Measurements from ENCODE around the gene HSBP1L1.
"Not testable (repeated sequence)": the region's sequence is repeated elsewhere in the genome, so short reads cannot be mapped to it uniquely, and the experiment has no call there.

The HSBP1L1 gene

DNA sequence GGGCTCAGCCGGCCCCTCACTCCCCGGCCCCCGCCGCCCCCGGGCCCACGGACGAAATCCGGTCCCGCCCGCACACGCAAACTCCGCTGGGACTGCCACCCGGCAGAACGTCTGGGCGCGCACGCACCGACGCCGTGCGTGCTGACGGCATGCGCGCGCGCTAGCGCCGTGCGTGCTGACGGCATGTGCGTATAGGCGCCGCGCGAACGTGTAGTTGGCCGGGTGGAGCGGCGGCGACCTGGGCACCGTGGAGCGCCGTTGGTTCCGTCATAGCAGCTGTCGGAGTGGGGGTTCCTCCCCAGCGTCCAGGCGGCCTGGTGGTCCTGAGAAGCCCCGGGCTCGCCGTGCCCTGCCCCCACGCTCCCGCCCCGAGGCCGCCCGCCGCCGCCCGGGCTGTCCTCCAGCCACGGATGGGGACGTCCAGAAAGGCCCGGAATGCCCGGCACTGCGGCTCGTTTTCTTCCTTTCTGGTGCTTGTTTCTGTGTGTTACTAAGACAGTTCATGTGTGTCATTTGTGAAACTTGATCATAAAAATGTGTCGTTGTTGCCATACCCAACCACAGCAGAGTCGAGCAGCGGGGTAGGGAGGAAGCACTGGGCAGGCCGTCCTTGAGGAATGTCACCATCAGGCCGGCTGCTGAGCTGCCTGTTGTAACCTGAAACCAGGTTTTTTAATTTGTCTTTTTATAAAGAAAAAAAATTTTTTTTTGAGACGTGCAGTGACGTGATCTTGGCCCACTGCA, 24.2 kb downstream of the HSBP1L1 start, which contains the start of gene TXNL4A:
TSS of gene TXNL4A (minus strand) at position 113 of the 744 bp plus-strand sequence. CDS start 171 bp downstream, outside the sequence.
- H3K27ac ChIP-seq (ENCODE audit: low read depth, low read length, severe bottlenecking) = peak within 1 kb of the TSS; percentile 87
- 2% methylated on average over 61 to 62 of the region's 71 CpGs for WGBS, 2 experiments (ENCODE audit: insufficient coverage in 2 of 2)

GRCh38 chr18:79989195-79989497, 24.7 kb downstream of the HSBP1L1 start:
- H3K27ac ChIP-seq (ENCODE audit: low read depth, low read length, severe bottlenecking) = no peak overlapping the region
- WGBS, 2 experiments (ENCODE audit: insufficient coverage in 2 of 2) = 88% methylated on average over 12 to 13 of the region's 14 CpGs

More for the DNA sequence above, 24.2 kb downstream of the HSBP1L1 start, which contains the start of gene TXNL4A:
- peaks cover 30% of the 10 kb centered on the region for H3K36me3 ChIP-seq (ENCODE audit: control insufficient read depth, insufficient read depth, low read length)
- H3K4me3 ChIP-seq (ENCODE audit: extremely low read depth, insufficient read depth, low read length, poor library complexity, severe bottlenecking) = peak within 1 kb of the TSS; percentile 82
- H3K4me1 ChIP-seq (ENCODE audit: control insufficient read depth, insufficient read depth, low read length, poor library complexity, severe bottlenecking) = peaks cover 4% of the 10 kb centered on the region
- H3K9me3 ChIP-seq (ENCODE audit: control insufficient read depth, low read length) = no peaks in the 10 kb centered on the region

GRCh38 chr18:79991494-79991893, 27.1 kb downstream of the HSBP1L1 start:
- Histone ChIP-seq H3K9me3 (ENCODE audit: control insufficient read depth, low read length) (no peaks in the 10 kb centered on the region), H3K36me3 (ENCODE audit: control insufficient read depth, insufficient read depth, low read length) (peaks cover 3% of the 10 kb centered on the region), H3K4me1 (ENCODE audit: control insufficient read depth, insufficient read depth, low read length, poor library complexity, severe bottlenecking) (peaks cover 4% of the 10 kb centered on the region), H3K27ac (ENCODE audit: low read depth, low read length, severe bottlenecking) (no peak overlapping the region), H3K4me3 (ENCODE audit: extremely low read depth, insufficient read depth, low read length, poor library complexity, severe bottlenecking) (no peak overlapping the region)
- WGBS, 2 experiments (ENCODE audit: insufficient coverage in 2 of 2) = 92 to 93% methylated on average over 1 to 2 of the region's 2 CpGs

More at GRCh38 chr18:79989195-79989497, 24.7 kb downstream of the HSBP1L1 start:
- Histone ChIP-seq H3K4me3 (ENCODE audit: extremely low read depth, insufficient read depth, low read length, poor library complexity, severe bottlenecking) (peak overlapping the region; percentile 82), H3K4me1 (ENCODE audit: control insufficient read depth, insufficient read depth, low read length, poor library complexity, severe bottlenecking) (peaks cover 4% of the 10 kb centered on the region), H3K9me3 (ENCODE audit: control insufficient read depth, low read length) (no peaks in the 10 kb centered on the region), H3K36me3 (ENCODE audit: control insufficient read depth, insufficient read depth, low read length) (peaks cover 25% of the 10 kb centered on the region)

- 90 to 91% methylated on average over 1 of the region's 2 CpGs for WGBS, 2 experiments (ENCODE audit: insufficient coverage in 2 of 2)
- H3K9me3 ChIP-seq (ENCODE audit: control insufficient read depth, low read length) = peaks cover 20% of the 10 kb centered on the region
- H3K4me3 ChIP-seq (ENCODE audit: extremely low read depth, insufficient read depth, low read length, poor library complexity, severe bottlenecking); H3K4me1 ChIP-seq (ENCODE audit: control insufficient read depth, insufficient read depth, low read length, poor library complexity, severe bottlenecking); H3K27ac ChIP-seq (ENCODE audit: low read depth, low read length, severe bottlenecking); H3K36me3 ChIP-seq (ENCODE audit: control insufficient read depth, insufficient read depth, low read length): not testable (repeated sequence)
These were observed 35.3 kb downstream of the HSBP1L1 start for GRCh38 chr18:79999701-80000100.

GRCh38 chr18:80000877-80001276, 36.4 kb downstream of the HSBP1L1 start:
- WGBS, 2 experiments (ENCODE audit: insufficient coverage in 2 of 2) = 65 to 67% methylated on average over 3 of the region's 3 CpGs
- no peak overlapping the region for H3K27ac ChIP-seq (ENCODE audit: low read depth, low read length, severe bottlenecking)
- H3K36me3 ChIP-seq (ENCODE audit: control insufficient read depth, insufficient read depth, low read length) = no peaks in the 10 kb centered on the region
- no peak overlapping the region for H3K4me3 ChIP-seq (ENCODE audit: extremely low read depth, insufficient read depth, low read length, poor library complexity, severe bottlenecking)
- H3K4me1 ChIP-seq (ENCODE audit: control insufficient read depth, insufficient read depth, low read length, poor library complexity, severe bottlenecking) = no peaks in the 10 kb centered on the region
- H3K9me3 ChIP-seq (ENCODE audit: control insufficient read depth, low read length) = peaks cover 20% of the 10 kb centered on the region

DNA sequence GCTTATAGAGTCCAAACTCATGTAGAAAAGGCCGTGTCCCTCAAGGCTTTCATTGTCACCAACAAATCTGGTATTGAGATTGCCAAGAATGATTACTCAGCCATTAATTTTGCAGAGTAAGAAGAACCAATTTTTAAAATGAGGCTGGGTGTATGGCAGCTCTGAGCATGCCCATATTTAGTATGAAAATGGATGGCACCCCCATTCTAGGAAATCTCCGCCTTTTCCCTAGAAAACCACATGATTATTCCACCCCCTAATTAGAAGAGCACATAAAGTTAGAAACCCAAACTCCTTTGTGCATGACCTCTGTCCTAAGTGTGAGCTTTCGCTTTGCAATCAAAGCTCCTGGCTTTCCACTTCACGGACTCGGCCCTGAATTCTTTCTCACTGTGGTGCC, 38.0 kb downstream of the HSBP1L1 start:
- 95 to 100% methylated on average over 4 of the region's 5 CpGs for WGBS, 2 experiments (ENCODE audit: insufficient coverage in 2 of 2)
- H3K4me1 ChIP-seq (ENCODE audit: control insufficient read depth, insufficient read depth, low read length, poor library complexity, severe bottlenecking) = no peaks in the 10 kb centered on the region
- peaks cover 20% of the 10 kb centered on the region for H3K9me3 ChIP-seq (ENCODE audit: control insufficient read depth, low read length)
- no peaks in the 10 kb centered on the region for H3K36me3 ChIP-seq (ENCODE audit: control insufficient read depth, insufficient read depth, low read length)
- H3K4me3 ChIP-seq (ENCODE audit: extremely low read depth, insufficient read depth, low read length, poor library complexity, severe bottlenecking) = no peak overlapping the region
- H3K27ac ChIP-seq (ENCODE audit: low read depth, low read length, severe bottlenecking) = no peak overlapping the region

DNA sequence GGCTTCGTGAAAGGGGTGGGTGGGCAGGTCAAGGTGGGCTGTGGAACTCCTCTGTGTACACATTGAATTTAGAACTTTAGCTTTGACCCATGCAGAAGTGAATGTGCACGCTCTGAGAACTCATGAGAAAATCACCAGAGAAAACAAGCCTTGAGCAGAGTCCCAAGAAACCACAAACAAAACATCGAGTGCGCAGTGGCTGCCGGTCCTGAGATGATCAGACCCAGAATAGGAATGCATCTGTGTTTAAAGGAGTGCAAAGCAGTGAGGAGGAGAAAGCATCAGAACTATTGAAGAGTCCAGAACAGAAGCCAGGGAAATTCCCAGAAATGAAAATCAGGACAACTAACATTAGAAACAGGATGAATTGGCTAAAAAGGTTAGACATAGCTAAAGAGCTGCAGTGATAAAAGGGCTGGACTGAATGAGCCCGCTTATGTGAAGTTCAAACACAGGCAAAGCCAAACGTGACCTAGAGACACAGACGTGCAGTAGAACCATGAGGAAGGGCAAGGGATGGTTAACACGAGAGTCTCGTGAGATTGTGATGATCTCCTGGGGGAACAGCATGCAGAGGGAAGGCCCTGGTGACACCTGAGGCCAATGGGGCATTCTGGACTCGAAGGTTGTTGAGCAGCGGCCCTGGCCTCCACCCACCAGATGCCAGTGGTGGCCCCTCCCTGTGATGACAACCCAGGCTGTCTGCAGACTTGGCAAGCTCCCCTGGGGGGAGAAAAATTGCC, 40.3 kb downstream of the HSBP1L1 start:
- Histone ChIP-seq H3K36me3 (ENCODE audit: control insufficient read depth, insufficient read depth, low read length) (no peaks in the 10 kb centered on the region), H3K4me1 (ENCODE audit: control insufficient read depth, insufficient read depth, low read length, poor library complexity, severe bottlenecking) (no peaks in the 10 kb centered on the region), H3K9me3 (ENCODE audit: control insufficient read depth, low read length) (peaks cover 20% of the 10 kb centered on the region), H3K27ac (ENCODE audit: low read depth, low read length, severe bottlenecking) (no peak overlapping the region), H3K4me3 (ENCODE audit: extremely low read depth, insufficient read depth, low read length, poor library complexity, severe bottlenecking) (no peak overlapping the region)
- WGBS, 2 experiments (ENCODE audit: insufficient coverage in 2 of 2) = 87 to 92% methylated on average over 10 to 12 of the region's 12 CpGs

GRCh38 chr18:80006724-80007123, 42.3 kb downstream of the HSBP1L1 start:
- Histone ChIP-seq H3K4me1 (ENCODE audit: control insufficient read depth, insufficient read depth, low read length, poor library complexity, severe bottlenecking) (no peaks in the 10 kb centered on the region), H3K27ac (ENCODE audit: low read depth, low read length, severe bottlenecking) (no peak overlapping the region), H3K4me3 (ENCODE audit: extremely low read depth, insufficient read depth, low read length, poor library complexity, severe bottlenecking) (no peak overlapping the region), H3K9me3 (ENCODE audit: control insufficient read depth, low read length) (peaks cover 6% of the 10 kb centered on the region), H3K36me3 (ENCODE audit: control insufficient read depth, insufficient read depth, low read length) (no peaks in the 10 kb centered on the region)
- WGBS, 2 experiments (ENCODE audit: insufficient coverage in 2 of 2) = 58% methylated on average over 7 of the region's 7 CpGs

DNA sequence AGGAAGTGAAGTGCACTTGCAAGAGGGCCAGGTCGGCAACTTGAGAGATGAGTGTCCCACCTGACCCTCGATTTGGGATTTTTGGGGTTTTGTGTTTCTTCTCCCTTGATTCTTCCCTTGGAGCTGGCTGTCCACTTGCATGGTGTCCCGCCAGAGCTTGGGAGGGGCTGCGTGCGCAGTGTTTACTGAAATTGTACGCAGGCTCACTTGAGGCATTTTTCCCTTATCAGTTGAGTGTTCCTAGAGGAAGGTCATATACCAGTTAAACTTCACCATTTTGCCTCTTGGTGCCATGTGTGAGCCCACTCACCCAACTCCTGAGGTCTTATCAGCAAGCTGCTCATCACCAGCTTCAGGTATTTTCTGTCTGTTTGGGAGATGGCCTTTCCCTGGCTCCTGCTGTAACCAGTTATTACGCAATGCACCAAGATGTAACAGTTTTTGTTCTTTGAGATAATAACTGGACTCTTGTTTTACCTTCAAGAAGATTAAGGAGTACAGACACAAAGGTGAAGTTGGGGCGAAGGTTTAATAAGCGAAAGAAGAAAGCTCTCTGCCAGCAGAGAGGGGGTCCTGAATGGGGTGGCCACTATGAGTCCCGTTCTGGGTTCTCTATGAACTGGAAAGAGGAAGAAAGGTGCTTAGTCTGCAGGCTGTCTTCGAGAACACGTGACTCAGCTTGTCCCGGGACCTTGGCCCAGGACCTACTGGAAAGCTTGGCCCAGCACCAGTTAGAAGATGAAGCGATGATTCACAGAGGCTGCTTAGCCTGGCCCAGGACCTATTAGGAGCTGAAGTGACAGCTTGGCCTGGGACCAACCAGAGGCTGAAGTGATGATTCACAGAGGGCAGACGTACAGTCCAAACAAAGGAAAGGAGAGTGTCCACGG, 45.5 kb downstream of the HSBP1L1 start:
- WGBS, 2 experiments (ENCODE audit: insufficient coverage in 2 of 2) = 80 to 88% methylated on average over 11 to 12 of the region's 16 CpGs
- Histone ChIP-seq H3K36me3 (ENCODE audit: control insufficient read depth, insufficient read depth, low read length) (no peaks in the 10 kb centered on the region), H3K27ac (ENCODE audit: low read depth, low read length, severe bottlenecking) (no peak overlapping the region), H3K9me3 (ENCODE audit: control insufficient read depth, low read length) (no peaks in the 10 kb centered on the region), H3K4me1 (ENCODE audit: control insufficient read depth, insufficient read depth, low read length, poor library complexity, severe bottlenecking) (no peaks in the 10 kb centered on the region), H3K4me3 (ENCODE audit: extremely low read depth, insufficient read depth, low read length, poor library complexity, severe bottlenecking) (no peak overlapping the region)

GRCh38 chr18:80010551-80010906, 46.1 kb downstream of the HSBP1L1 start:
- 100% methylated on average over 4 of the region's 5 CpGs; no CpG with 5 or more reads in 1 of the 2 experiments for WGBS, 2 experiments (ENCODE audit: insufficient coverage in 2 of 2)
- Histone ChIP-seq H3K9me3 (ENCODE audit: control insufficient read depth, low read length) (no peaks in the 10 kb centered on the region), H3K4me1 (ENCODE audit: control insufficient read depth, insufficient read depth, low read length, poor library complexity, severe bottlenecking) (no peaks in the 10 kb centered on the region), H3K4me3 (ENCODE audit: extremely low read depth, insufficient read depth, low read length, poor library complexity, severe bottlenecking) (no peak overlapping the region), H3K27ac (ENCODE audit: low read depth, low read length, severe bottlenecking) (no peak overlapping the region), H3K36me3 (ENCODE audit: control insufficient read depth, insufficient read depth, low read length) (no peaks in the 10 kb centered on the region)

Data from mesodermal cell (in vitro differentiated cells).